NB4 (cell line): ENCODE results near the gene CMBL.
"Not testable (repeated sequence)": the region's sequence is repeated elsewhere in the genome, so short reads cannot be mapped to it uniquely, and the experiment has no call there.

Experiments used
- DNase-seq: peaks from one replicate; pipeline ENCODE4 v3.0.0; 2010; ENCODE audit warnings: low read depth
- H3K4me3 ChIP-seq: one replicate; pipeline ENCODE4 v1.5.1; 2011; ENCODE audit warnings: mild to moderate bottlenecking, low read depth, low read length, moderate library complexity
- CTCF ChIP-seq: IDR thresholded peaks from one replicate; pipeline ENCODE4 v1.5.1; 2012; ENCODE audit warnings: low read depth, low read length
- MAX ChIP-seq: IDR thresholded peaks from 2 replicates; pipeline ENCODE4 v1.6.1; 2011; ENCODE audit warnings: low read depth, low read length
- MYC ChIP-seq: IDR thresholded peaks from 2 replicates; pipeline ENCODE4 v1.6.1; 2011; ENCODE audit warnings: low read depth, low read length
- POLR2A ChIP-seq: IDR thresholded peaks from 2 replicates; pipeline ENCODE4 v1.6.1; 2011; ENCODE audit warnings: mild to moderate bottlenecking; ENCODE audit not compliant: insufficient read length; ENCODE audit errors: extremely low read depth

Gene CMBL

GRCh38 chr5:10320793-10321192 lies 13.1 kb upstream of the CMBL start:
- no peak overlapping the region for H3K4me3 ChIP-seq
- peak; percentile 56 for DNase-seq
- TF ChIP-seq MYC (no peak), CTCF (no peak), POLR2A (no peak), MAX (no peak)

- TF ChIP-seq MYC: no peak
- H3K4me3 ChIP-seq: no peak overlapping the region
- no peak for DNase-seq
These were observed 11.6 kb upstream of the CMBL start for GRCh38 chr5:10319202-10319851.

- DNase-seq: peak; percentile 30
- no peak overlapping the region for H3K4me3 ChIP-seq
- TF ChIP-seq MYC (0 out of 2 replicates have a peak, but pooled peaks have one; percentile 30), POLR2A (no peak), CTCF (no peak), MAX (peak; percentile 47; the same call in 1 of the 2 replicates)
These were observed 10.4 kb upstream of the CMBL start for GRCh38 chr5:10317825-10318682.

- no peak overlapping the region for H3K4me3 ChIP-seq
- DNase-seq: no peak
- TF ChIP-seq CTCF (no peak), POLR2A (no peak), MAX (no peak), MYC (no peak)
These were observed 8.3 kb upstream of the CMBL start for GRCh38 chr5:10315824-10316509.

GRCh38 chr5:10315201-10315600 lies 7.5 kb upstream of the CMBL start:
- no peak for DNase-seq
- no peak for TF ChIP-seq MYC
- TF ChIP-seq MAX: no peak
- H3K4me3 ChIP-seq: no peak overlapping the region

GRCh38 chr5:10311595-10312425 lies 4.1 kb upstream of the CMBL start:
- H3K4me3 ChIP-seq: no peak overlapping the region
- no peak for DNase-seq
- TF ChIP-seq CTCF (no peak), POLR2A (no peak), MYC (no peak), MAX (no peak)

- not testable (repeated sequence) for H3K4me3 ChIP-seq, DNase-seq
These were observed 3.3 kb upstream of the CMBL start for GRCh38 chr5:10310835-10311570.
